ENCODE measurements around the gene CEACAM21.

The CEACAM21 gene

GRCh38 chr19:41531438-41532311, 44.3 kb upstream of the CEACAM21 start:
- DNase-seq (ENCODE audit: low spot score): peak; percentile 60
- H3K27ac ChIP-seq: peak overlapping the region; percentile 45; the same call in 1 of the 2 replicates
- ChIA-PET CTCF (interaction anchor here (1.0 kb wide), 1 partner anchor 83 kb away, joined by 3 read pairs; no protein-coding TSS in a partner anchor), POLR2A (ENCODE audit: low non-redundant PET) (no interaction called here)
- no peak for TF ChIP-seq CTCF (conservative IDR thresholded peaks at IDR 0.05; ENCODE audit: low read depth)

GRCh38 chr19:41532526-41532925, 43.4 kb upstream of the CEACAM21 start:
- no peak for TF ChIP-seq CTCF (conservative IDR thresholded peaks at IDR 0.05; ENCODE audit: low read depth)
- ChIA-PET POLR2A (ENCODE audit: low non-redundant PET) (no interaction called here), CTCF (interaction anchor here (0.7 to 1.0 kb wide), 2 partner anchors 84 to 99 kb away, joined by 3 read pairs; no protein-coding TSS in a partner anchor)
- DNase-seq (ENCODE audit: low spot score): no peak
- H3K27ac ChIP-seq: no peak overlapping the region

GRCh38 chr19:41533671-41534215, 42.2 kb upstream of the CEACAM21 start:
- DNase-seq (ENCODE audit: low spot score): no peak
- no peak overlapping the region for H3K27ac ChIP-seq
- ChIA-PET CTCF (no interaction called here), POLR2A (ENCODE audit: low non-redundant PET) (no interaction called here)
- no peak for TF ChIP-seq CTCF (conservative IDR thresholded peaks at IDR 0.05; ENCODE audit: low read depth)

- ChIA-PET POLR2A (ENCODE audit: low non-redundant PET) (no interaction called here), CTCF (no interaction called here)
- no peak for DNase-seq (ENCODE audit: low spot score)
- no peak overlapping the region for H3K27ac ChIP-seq
- no peak for TF ChIP-seq CTCF (conservative IDR thresholded peaks at IDR 0.05; ENCODE audit: low read depth)
These were observed 40.8 kb upstream of the CEACAM21 start for GRCh38 chr19:41535029-41535622.

GRCh38 chr19:41537789-41538188, 38.2 kb upstream of the CEACAM21 start:
- no peak overlapping the region for H3K27ac ChIP-seq
- TF ChIP-seq CTCF (conservative IDR thresholded peaks at IDR 0.05; ENCODE audit: low read depth): 0 out of 2 replicates have a peak, but pooled peaks have one; percentile 7
- ChIA-PET POLR2A (ENCODE audit: low non-redundant PET) (no interaction called here), CTCF (interaction anchor here (1.0 kb wide), 1 partner anchor 88 kb away, joined by 3 read pairs; no protein-coding TSS in a partner anchor)
- DNase-seq (ENCODE audit: low spot score): no peak

- ChIA-PET POLR2A (ENCODE audit: low non-redundant PET) (no interaction called here), CTCF (interaction anchor here (0.6 kb wide), 1 partner anchor 255 kb away, joined by 3 read pairs; no protein-coding TSS in a partner anchor)
- DNase-seq (ENCODE audit: low spot score): no peak
These were observed 35.8 kb upstream of the CEACAM21 start for GRCh38 chr19:41540041-41540695.

More at GRCh38 chr19:41540041-41540695, 35.8 kb upstream of the CEACAM21 start:
- TF ChIP-seq CTCF (conservative IDR thresholded peaks at IDR 0.05; ENCODE audit: low read depth): no peak
- H3K27ac ChIP-seq: no peak overlapping the region

All from RWPE1 (cell line).